SJSA1 (cell line): ENCODE measurements around the gene CLK3. TPM values are rescaled to one million over a fixed set of nuclear protein-coding genes. Genes with fewer than 3 reads are reported as not detected.
"Not testable (repeated sequence)": the region's sequence is repeated elsewhere in the genome, so short reads cannot be mapped to it uniquely, and the experiment has no call there.

Source experiments
- DNase-seq, 2 experiments: peaks; one replicate each; pipeline ENCODE4 v3.0.0-alpha.2; 2015 to 2020; ENCODE audit warnings: low spot score in 2 of 2, low read depth in 1 of 2
- H3K27ac ChIP-seq: fragments of 250-450 bp; sonication (Bioruptor Pico); 2 replicates; pipeline ENCODE4 v1.5.1; 2020; ENCODE audit warnings: mild to moderate bottlenecking, moderate library complexity
- H3K27me3 ChIP-seq: fragments of 250-450 bp; sonication (Bioruptor Pico); replicated peaks from 2 replicates; pipeline ENCODE4 v1.5.1; 2020; ENCODE audit warnings: mild to moderate bottlenecking, moderate library complexity
- H3K36me3 ChIP-seq: fragments of 250-450 bp; sonication (Bioruptor Pico); 2 replicates; pipeline ENCODE4 v1.5.1; 2020; ENCODE audit warnings: mild to moderate bottlenecking
- H3K4me1 ChIP-seq: fragments of 250-450 bp; sonication (Bioruptor Pico); replicated peaks from 2 replicates; pipeline ENCODE4 v1.6.1; 2021; ENCODE audit warnings: mild to moderate bottlenecking
- H3K4me3 ChIP-seq: fragments of 250-450 bp; sonication (Bioruptor Pico); 2 replicates; pipeline ENCODE4 v1.5.1; 2020; ENCODE audit warnings: mild to moderate bottlenecking
- H3K9me3 ChIP-seq: fragments of 250-450 bp; sonication (Bioruptor Pico); replicated peaks from 2 replicates; pipeline ENCODE4 v1.5.1; 2020; ENCODE audit warnings: mild to moderate bottlenecking
- total RNA-seq: library from RNA; depleted of rRNA; stranded (reverse); fragments of >200 nt; shearing (Covaris generic); gene quantifications from 2 replicates; pipeline ENCODE4 v1.2.3, GENCODE V29; 2014

CLK3 gene
- total RNA-seq, 1 experiment from 2014 or later, result 57.3 TPM

DNA sequence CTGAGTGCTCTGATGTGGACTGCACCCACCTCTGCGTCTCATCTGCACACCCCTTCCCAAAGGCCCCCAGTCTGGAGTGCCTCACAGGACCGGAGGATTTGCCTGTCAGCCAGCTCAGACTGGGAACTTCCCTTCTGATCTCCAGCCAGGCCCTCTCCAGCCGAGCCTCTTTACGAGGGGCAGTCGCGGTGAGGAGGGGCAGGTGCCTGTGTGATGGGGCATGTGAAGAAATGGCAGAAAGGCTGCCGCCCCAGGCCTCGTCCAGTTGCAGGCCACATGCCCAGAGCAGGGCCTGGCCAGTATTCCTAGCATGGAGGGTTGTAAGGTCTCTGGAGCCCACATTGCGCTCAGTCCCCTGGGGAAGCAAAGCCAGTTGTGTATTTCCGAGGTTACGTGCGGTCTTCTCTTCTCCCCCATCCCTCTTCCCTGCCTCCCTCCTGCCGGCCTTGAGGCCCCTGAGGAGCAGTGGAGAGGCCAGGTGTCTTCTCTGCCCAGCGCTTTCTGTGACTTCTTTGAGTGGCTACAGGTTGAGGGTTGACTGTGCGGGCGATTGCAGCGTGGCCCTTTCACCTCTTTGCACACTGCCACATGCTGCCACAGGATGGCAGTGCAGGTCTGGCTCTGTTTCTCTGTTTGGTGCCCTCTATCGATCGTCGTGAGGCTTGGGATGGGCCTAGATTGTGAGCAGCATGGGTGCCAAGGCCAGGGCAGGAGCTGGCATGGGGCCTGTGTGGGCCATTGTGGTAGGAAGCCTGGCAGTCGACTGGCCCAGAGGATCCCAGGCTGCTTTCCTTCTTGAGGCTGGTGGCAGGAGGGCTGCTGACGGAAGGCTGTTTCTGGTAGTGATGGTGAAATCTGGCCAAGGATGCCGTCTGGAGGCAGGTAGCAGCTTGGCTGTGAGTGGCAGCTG is 5.3 kb downstream of the CLK3 start:
- Histone ChIP-seq H3K4me1 (peaks cover 27% of the 10 kb centered on the region), H3K4me3 (no peak overlapping the region), H3K36me3 (peaks cover 88% of the 10 kb centered on the region), H3K9me3 (no peaks in the 10 kb centered on the region), H3K27ac (no peak overlapping the region), H3K27me3 (no peaks in the 10 kb centered on the region)
- DNase-seq, result peak; percentile 55 to 78

DNA sequence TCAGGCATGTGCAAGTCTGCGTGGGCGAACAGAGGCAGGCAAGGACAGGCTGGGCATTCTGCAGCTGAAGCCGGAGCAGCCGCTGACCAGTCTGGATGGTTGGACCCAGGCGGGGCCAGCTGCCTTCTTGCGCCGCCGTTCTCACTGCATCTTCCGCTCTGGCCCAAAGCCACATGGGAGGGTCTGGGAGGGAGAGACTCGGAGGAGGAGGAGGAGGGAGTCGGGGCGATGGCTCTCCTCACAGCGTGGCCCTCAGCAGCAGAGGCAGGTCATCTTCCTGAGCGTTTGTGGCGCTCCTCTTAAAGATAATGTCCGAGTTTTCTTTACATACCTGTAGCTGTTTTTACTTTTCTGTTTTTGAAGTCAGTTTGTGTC is 5.9 kb downstream of the CLK3 start:
- H3K27me3 ChIP-seq, result no peaks in the 10 kb centered on the region
- H3K36me3 ChIP-seq, result peaks cover 91% of the 10 kb centered on the region
- H3K9me3 ChIP-seq, result no peaks in the 10 kb centered on the region
- peaks cover 26% of the 10 kb centered on the region for H3K4me1 ChIP-seq
- DNase-seq, result no peak
- H3K4me3 ChIP-seq, result no peak overlapping the region
- no peak overlapping the region for H3K27ac ChIP-seq

- peaks cover 93% of the 10 kb centered on the region for H3K36me3 ChIP-seq
Measured at GRCh38 chr15:74621936-74622335, 6.3 kb downstream of the CLK3 start.

DNA sequence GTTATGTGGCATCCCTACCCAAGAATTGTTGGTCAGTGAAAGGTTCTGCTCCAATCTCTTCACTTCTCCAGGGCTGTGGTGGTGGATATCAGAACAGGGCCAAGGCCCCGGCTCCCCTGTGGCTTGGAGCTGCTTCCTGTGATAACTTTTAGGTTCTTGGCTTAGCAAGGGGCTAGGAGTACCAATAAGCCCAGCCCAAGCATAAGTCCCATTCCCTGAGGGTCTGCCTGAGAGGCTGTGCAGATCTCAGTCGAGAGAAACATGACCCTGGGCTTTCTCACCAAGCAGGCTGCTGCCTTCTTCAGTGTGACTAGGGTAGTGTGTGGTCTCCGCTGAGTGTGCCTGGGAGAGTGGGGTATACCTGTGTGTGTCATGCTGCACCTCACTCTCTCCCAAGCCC is 7.1 kb downstream of the CLK3 start:
- Histone ChIP-seq H3K27me3 (no peaks in the 10 kb centered on the region), H3K36me3 (peaks cover 94% of the 10 kb centered on the region), H3K4me1 (peaks cover 15% of the 10 kb centered on the region), H3K4me3 (no peak overlapping the region), H3K9me3 (no peaks in the 10 kb centered on the region), H3K27ac (no peak overlapping the region)
- DNase-seq, result no peak

More at GRCh38 chr15:74621936-74622335, 6.3 kb downstream of the CLK3 start:
- H3K27me3 ChIP-seq, result no peaks in the 10 kb centered on the region
- no peak overlapping the region for H3K4me3 ChIP-seq
- no peak for DNase-seq
- H3K9me3 ChIP-seq, result no peaks in the 10 kb centered on the region
- H3K4me1 ChIP-seq, result peaks cover 22% of the 10 kb centered on the region
- H3K27ac ChIP-seq, result no peak overlapping the region

DNA sequence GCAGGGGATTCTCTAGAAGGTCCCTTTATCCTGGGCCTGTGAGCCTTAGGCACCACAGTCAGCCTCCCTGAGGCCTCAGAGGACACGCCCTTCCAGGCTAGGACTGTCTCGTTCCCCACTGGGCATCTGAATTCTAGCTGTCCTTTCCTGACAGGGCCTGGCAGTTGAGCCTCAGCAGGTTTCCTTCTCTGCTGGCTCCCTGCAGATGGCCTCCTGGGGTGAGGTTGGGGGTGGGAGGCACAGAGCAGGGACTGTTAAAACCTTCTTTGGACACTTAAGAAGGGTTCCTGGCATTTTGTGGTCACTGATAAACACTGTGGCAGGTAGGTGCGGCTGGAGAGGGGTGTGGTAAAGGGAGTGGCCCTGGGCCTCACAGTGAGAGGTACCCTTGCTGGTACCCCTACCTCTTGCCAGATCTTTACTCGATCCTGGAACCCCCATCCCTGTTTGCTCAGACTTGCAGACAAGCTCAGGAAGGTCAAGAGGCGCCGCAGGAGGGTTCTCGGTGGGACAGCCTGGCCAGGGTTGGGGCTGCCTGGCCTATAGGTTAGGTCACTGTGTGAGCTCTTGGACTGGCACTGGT is 8.5 kb downstream of the CLK3 start:
- Histone ChIP-seq H3K36me3 (peaks cover 100% of the 10 kb centered on the region), H3K9me3 (no peaks in the 10 kb centered on the region), H3K27me3 (no peaks in the 10 kb centered on the region), H3K4me1 (peaks cover 2% of the 10 kb centered on the region), H3K27ac (no peak overlapping the region), H3K4me3 (no peak overlapping the region)
- DNase-seq, result no peak

DNA sequence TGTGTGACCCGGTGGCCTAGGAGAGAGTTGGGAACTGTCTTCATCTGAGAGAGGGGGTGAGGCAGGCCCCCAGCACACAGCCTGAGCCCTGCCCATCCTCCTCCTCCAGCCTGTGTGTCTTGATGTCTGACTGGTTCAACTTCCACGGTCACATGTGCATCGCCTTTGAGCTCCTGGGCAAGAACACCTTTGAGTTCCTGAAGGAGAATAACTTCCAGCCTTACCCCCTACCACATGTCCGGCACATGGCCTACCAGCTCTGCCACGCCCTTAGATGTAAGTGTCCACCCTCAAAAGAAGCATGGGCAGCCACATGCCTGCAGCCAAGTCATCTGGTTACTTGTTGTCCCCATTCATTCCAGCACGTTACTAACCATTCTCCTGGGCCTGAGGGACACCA is 10.1 kb downstream of the CLK3 start:
- Histone ChIP-seq H3K4me3 (no peak overlapping the region), H3K4me1 (no peaks in the 10 kb centered on the region), H3K27ac (no peak overlapping the region), H3K9me3 (no peaks in the 10 kb centered on the region), H3K27me3 (no peaks in the 10 kb centered on the region), H3K36me3 (peaks cover 98% of the 10 kb centered on the region)
- DNase-seq, result no peak

DNA sequence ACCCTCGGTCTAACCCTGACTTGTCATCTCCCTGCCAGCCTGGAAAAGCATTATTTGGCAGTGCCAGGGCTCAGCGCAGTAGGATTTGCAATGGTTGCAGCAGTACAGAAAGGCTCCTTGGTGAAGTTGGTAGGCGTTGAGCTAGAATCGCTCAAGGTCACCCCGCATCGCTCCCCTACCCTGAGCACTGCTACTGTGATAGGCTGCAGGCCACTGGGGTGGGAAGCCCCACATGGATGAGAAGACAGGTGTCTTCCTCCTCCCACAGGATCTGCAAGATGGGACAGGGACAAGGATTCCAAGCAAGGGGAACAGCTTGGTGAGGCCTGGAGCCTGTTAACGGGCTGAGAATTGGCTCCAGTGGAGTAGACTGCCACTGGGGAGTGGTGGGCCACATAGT is 10.7 kb downstream of the CLK3 start:
- H3K36me3 ChIP-seq, result peaks cover 98% of the 10 kb centered on the region
- no peaks in the 10 kb centered on the region for H3K4me1 ChIP-seq
- H3K9me3 ChIP-seq, result no peaks in the 10 kb centered on the region
- no peaks in the 10 kb centered on the region for H3K27me3 ChIP-seq
- no peak overlapping the region for H3K27ac ChIP-seq
- no peak for DNase-seq
- no peak overlapping the region for H3K4me3 ChIP-seq

DNA sequence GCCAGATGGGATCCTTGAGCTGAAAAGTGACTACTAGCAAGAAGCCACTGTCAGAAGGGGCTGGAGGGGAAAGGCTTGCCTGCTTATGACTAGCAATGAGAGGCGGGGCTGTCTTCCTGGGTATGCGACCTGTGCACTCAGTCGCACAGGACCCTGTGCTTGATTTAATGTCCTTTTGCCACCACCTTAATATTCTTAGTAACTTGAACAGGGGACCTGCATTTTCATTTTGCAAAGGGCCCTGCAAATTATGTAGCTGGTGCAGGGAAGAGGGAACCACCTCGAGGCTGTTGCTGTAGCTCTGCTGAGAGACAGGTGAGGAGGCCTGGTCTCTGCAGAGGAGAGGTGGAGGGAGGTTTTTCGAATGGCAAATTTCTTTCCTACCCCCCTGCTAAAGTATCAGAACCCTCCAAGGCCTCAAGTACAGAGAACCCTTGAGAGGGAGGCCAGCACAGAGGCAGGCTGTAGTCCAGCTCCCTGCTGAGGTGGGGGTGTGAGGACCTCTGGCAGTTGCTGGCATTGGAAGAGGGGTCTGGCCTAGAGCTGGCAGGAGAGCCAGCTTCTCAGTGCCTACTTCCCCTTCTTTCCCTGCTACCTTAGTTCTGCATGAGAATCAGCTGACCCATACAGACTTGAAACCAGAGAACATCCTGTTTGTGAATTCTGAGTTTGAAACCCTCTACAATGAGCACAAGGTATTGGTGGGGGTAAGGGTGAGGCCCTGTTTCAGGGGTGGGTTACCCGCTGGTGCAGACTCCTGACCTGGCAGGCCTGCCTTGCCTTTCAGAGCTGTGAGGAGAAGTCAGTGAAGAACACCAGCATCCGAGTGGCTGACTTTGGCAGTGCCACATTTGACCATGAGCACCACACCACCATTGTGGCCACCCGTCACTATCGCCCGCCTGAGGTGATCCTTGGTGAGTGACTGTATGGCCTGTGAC is 11.4 kb downstream of the CLK3 start:
- no peak overlapping the region for H3K4me3 ChIP-seq
- H3K27ac ChIP-seq, result no peak overlapping the region
- H3K4me1 ChIP-seq, result no peaks in the 10 kb centered on the region
- no peak for DNase-seq
- peaks cover 98% of the 10 kb centered on the region for H3K36me3 ChIP-seq
- H3K9me3 ChIP-seq, result no peaks in the 10 kb centered on the region
- no peaks in the 10 kb centered on the region for H3K27me3 ChIP-seq

DNA sequence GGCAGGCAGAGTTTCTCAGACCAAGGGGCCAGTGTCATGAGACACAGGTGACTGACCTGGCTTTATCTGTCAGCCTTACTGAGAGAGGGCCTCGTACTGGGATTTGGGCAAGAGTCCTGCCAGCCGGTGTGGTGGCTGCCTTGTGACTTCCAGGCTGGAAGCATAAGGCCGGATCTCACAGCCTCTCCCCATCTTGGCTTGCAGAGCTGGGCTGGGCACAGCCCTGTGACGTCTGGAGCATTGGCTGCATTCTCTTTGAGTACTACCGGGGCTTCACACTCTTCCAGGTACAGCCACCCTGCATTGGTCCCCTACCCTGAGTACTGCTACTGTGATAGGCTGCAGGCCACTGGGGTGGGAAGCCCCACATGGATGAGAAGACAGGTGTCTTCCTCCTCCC is 12.1 kb downstream of the CLK3 start:
- H3K9me3 ChIP-seq, result no peaks in the 10 kb centered on the region
- no peak for DNase-seq
- no peak overlapping the region for H3K4me3 ChIP-seq
- no peaks in the 10 kb centered on the region for H3K4me1 ChIP-seq
- H3K27me3 ChIP-seq, result no peaks in the 10 kb centered on the region
- peaks cover 98% of the 10 kb centered on the region for H3K36me3 ChIP-seq
- H3K27ac ChIP-seq, result no peak overlapping the region

GRCh38 chr15:74628199-74628598 is 12.6 kb downstream of the CLK3 start:
- Histone ChIP-seq H3K9me3 (no peaks in the 10 kb centered on the region), H3K4me1 (no peaks in the 10 kb centered on the region), H3K27me3 (no peaks in the 10 kb centered on the region), H3K36me3 (peaks cover 98% of the 10 kb centered on the region), H3K27ac (no peak overlapping the region), H3K4me3 (no peak overlapping the region)
- DNase-seq, result no peak

DNA sequence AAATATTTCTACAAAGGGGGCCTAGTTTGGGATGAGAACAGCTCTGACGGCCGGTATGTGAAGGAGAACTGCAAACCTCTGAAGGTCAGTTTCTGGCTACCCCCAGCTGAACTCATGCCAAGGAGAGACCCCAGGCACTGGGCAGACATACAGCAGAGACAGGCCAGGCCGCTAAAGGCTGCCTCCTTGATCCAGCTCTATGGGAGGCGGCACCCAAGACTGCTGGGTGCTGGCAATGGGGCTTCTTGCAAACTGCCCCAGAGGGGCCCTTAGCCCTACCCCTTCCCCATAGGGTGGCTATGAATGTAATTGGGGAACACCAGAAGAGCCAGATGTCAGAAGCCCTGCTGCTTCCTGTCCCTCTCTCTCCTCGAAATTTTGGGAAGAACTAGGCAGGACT is 13.3 kb downstream of the CLK3 start:
- H3K4me3 ChIP-seq, result no peak overlapping the region
- H3K4me1 ChIP-seq, result no peaks in the 10 kb centered on the region
- H3K9me3 ChIP-seq, result no peaks in the 10 kb centered on the region
- H3K36me3 ChIP-seq, result peaks cover 96% of the 10 kb centered on the region
- no peaks in the 10 kb centered on the region for H3K27me3 ChIP-seq
- no peak for DNase-seq
- no peak overlapping the region for H3K27ac ChIP-seq

GRCh38 chr15:74629696-74630095 is 14.1 kb downstream of the CLK3 start:
- H3K4me3 ChIP-seq, H3K27ac ChIP-seq, H3K4me1 ChIP-seq, DNase-seq, H3K27me3 ChIP-seq, H3K9me3 ChIP-seq: not testable (repeated sequence)
- peaks cover 96% of the 10 kb centered on the region for H3K36me3 ChIP-seq

GRCh38 chr15:74630284-74631086 is 14.8 kb downstream of the CLK3 start:
- Histone ChIP-seq H3K4me1 (no peaks in the 10 kb centered on the region), H3K27me3 (no peaks in the 10 kb centered on the region), H3K4me3 (no peak overlapping the region), H3K27ac (no peak overlapping the region), H3K36me3 (peaks cover 96% of the 10 kb centered on the region), H3K9me3 (no peaks in the 10 kb centered on the region)
- DNase-seq, result no peak
